Natural killer cell (primary cell): ENCODE data around the gene ABI3BP. TPM values are rescaled to one million over a fixed set of nuclear protein-coding genes. Genes with fewer than 3 reads are reported as not detected.

ENCODE experiments used
- ATAC-seq, 3 donors: fragments of 150-1000 bp in 2 of 3; fragments of 200-7000 bp in 1 of 3; cut with Tn5 transposase; 1 replicate in 1 of 3; 2 replicates in 2 of 3; pipeline ENCODE4 v1.10.0; 2021; ENCODE audit warnings: mild to moderate bottlenecking in 2 of 3, moderate library complexity in 2 of 3
- DNase-seq, 2 donors: peaks; one replicate each; pipeline versions ENCODE4 v3.0.0 to v3.0.0-alpha.2; 2013 to 2021; ENCODE audit warnings: mixed read lengths in 1 of 2
- H3K27ac ChIP-seq: one replicate; pipeline ENCODE4 v1.5.1; 2013; ENCODE audit warnings: mild to moderate bottlenecking, low read length
- H3K27me3 ChIP-seq: one replicate; pipeline ENCODE4 v1.6.1; 2013; ENCODE audit warnings: low read length; ENCODE audit not compliant: control insufficient read depth, insufficient read depth
- H3K36me3 ChIP-seq: one replicate; pipeline ENCODE4 v1.6.1; 2013; ENCODE audit warnings: low read length; ENCODE audit not compliant: control insufficient read depth, insufficient read depth
- H3K4me1 ChIP-seq: one replicate; pipeline ENCODE4 v1.6.1; 2013; ENCODE audit warnings: low read length; ENCODE audit not compliant: control insufficient read depth, insufficient read depth
- H3K4me3 ChIP-seq: one replicate; pipeline ENCODE4 v1.5.1; 2013; ENCODE audit warnings: low read length
- H3K9me3 ChIP-seq: one replicate; pipeline ENCODE4 v1.6.1; 2013; ENCODE audit warnings: low read length; ENCODE audit not compliant: control insufficient read depth, insufficient read depth
- H3K27ac Mint-ChIP-seq, 2 donors: one replicate each; pipeline ENCODE4 v1.8.0; 2022; ENCODE audit warnings: mild to moderate bottlenecking in 2 of 2, mixed read lengths in 2 of 2, moderate library complexity in 1 of 2
- H3K27me3 Mint-ChIP-seq, 2 donors: one replicate each; pipeline ENCODE4 v1.8.0; 2022; ENCODE audit warnings: low read depth in 2 of 2, mixed read lengths in 2 of 2
- H3K36me3 Mint-ChIP-seq: one replicate; pipeline ENCODE4 v1.8.0; 2022; ENCODE audit warnings: mixed read lengths
- H3K4me1 Mint-ChIP-seq, 2 donors: one replicate each; pipeline ENCODE4 v1.8.0; 2022; ENCODE audit warnings: mixed read lengths in 2 of 2
- H3K4me3 Mint-ChIP-seq: one replicate; pipeline ENCODE4 v1.8.0; 2022; ENCODE audit warnings: mild to moderate bottlenecking, moderate library complexity, mixed read lengths
- H3K9me3 Mint-ChIP-seq, 2 donors: one replicate each; pipeline ENCODE4 v1.8.0; 2022; ENCODE audit warnings: mixed read lengths in 2 of 2
- CTCF ChIP-seq: fragments of 200-600 bp; IDR thresholded peaks from one replicate; pipeline ENCODE4 v1.8.0; 2022; ENCODE audit warnings: antibody characterized with exemption
- WGBS: methylation state at CpG from one replicate; pipeline ENCODE4 v1.1.7; 2013; ENCODE audit warnings: missing lambda C conversion rate; ENCODE audit not compliant: insufficient coverage; 5-methylcytosine and 5-hydroxymethylcytosine counted together
- intact Hi-C: fragments of 100-400 bp; cut with micrococcal nuclease; formaldehyde crosslinking; loops from one replicate; pipeline ENCODE4 v1.14.2; 2022
- total RNA-seq, 4 donors: library from RNA; stranded (reverse); fragments of 120-200 nt in 1 of 4; gene quantifications; one replicate each; pipeline versions ENCODE4 v1.2.3 to v1.2.4, GENCODE V29; 2013 to 2022

Gene ABI3BP
- not detected for total RNA-seq
- total RNA-seq (2013) = 0.07 TPM

- no peaks in the 10 kb centered on the region for H3K9me3 ChIP-seq
- Mint-ChIP-seq H3K27ac (no peak within 1 kb of the TSS), H3K36me3 (no peaks in the 10 kb centered on the region), H3K27me3 (peaks cover 2 to 5% of the 10 kb centered on the region in 2 donors), H3K4me3 (no peak within 1 kb of the TSS), H3K9me3 (peaks cover 0 to 2% of the 10 kb centered on the region in 2 donors), H3K4me1 (no peaks in the 10 kb centered on the region)
- no peaks in the 10 kb centered on the region for H3K36me3 ChIP-seq
- WGBS = 29% methylated on average over 5 of the region's 5 CpGs
- H3K27me3 ChIP-seq = no peaks in the 10 kb centered on the region
- DNase-seq (no peak), ATAC-seq (no peak)
- TF ChIP-seq CTCF = no peak
- H3K27ac ChIP-seq = no peak within 1 kb of the TSS
- intact Hi-C loops = no loop called here
- no peaks in the 10 kb centered on the region for H3K4me1 ChIP-seq
- no peak within 1 kb of the TSS for H3K4me3 ChIP-seq
Measured at GRCh38 chr3:100993309-100993708, at the start of gene ABI3BP. ABI3BP (minus strand) TSS chr3:100993421; CDS start chr3:100993384, 37 bp downstream.

DNA sequence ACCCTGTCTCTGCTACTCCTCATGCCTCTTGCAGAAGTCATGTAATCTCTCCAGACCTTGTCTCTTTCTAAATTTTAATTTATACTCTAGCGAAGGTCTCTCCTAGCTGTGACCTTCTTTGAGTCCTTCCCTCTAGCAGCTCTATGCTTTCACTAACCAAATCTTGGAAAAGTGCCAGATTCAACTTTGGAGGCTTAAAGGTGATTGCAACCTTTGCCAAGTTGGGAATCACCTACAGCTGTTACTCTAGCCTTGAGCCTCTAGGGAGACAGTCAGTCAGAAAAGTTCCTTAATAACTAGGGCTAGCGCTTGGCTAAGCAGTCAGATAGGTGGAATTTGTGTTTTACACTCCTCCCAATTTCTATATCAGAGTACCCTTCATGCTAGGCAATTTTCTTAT is 46.1 kb upstream of the ABI3BP start:
- no peak overlapping the region for H3K4me3 Mint-ChIP-seq
- WGBS = 96% methylated on average over 2 of the region's 2 CpGs
- H3K27ac ChIP-seq = no peak overlapping the region
- intact Hi-C loops = no loop called here
- H3K27me3 Mint-ChIP-seq = no peaks in the 10 kb centered on the region
- H3K27me3 ChIP-seq = no peaks in the 10 kb centered on the region
- no peaks in the 10 kb centered on the region for H3K4me1 Mint-ChIP-seq
- H3K36me3 Mint-ChIP-seq = no peaks in the 10 kb centered on the region
- no peaks in the 10 kb centered on the region for H3K9me3 ChIP-seq
- H3K9me3 Mint-ChIP-seq = peaks cover 3 to 7% of the 10 kb centered on the region in 2 donors
- H3K27ac Mint-ChIP-seq = no peak overlapping the region
- H3K4me3 ChIP-seq = no peak overlapping the region
- DNase-seq (no peak), ATAC-seq (no peak)
- no peak for TF ChIP-seq CTCF
- H3K36me3 ChIP-seq = no peaks in the 10 kb centered on the region
- no peaks in the 10 kb centered on the region for H3K4me1 ChIP-seq

DNA sequence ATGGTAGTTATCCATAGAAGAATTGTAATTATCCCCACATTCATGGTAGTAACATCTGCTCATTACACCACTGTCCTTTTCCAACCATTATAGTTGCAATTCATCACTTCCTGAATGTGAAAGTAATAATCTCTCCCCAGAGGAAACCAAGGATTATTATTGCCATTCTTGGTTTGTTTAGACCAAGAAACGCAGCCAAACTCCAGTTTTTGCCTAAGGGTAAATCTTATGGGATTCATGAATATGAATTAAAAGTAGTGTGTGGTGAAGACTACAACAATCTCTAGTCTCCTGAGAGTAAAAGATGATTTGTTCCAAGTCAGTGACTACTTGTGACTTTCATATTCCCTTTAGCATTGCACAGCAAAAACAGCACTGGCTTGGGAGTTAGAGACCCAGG is 45.7 kb upstream of the ABI3BP start:
- H3K4me3 ChIP-seq = no peak overlapping the region
- H3K27me3 ChIP-seq = no peaks in the 10 kb centered on the region
- no peaks in the 10 kb centered on the region for H3K4me1 ChIP-seq
- H3K27me3 Mint-ChIP-seq = no peaks in the 10 kb centered on the region
- no peak overlapping the region for H3K27ac ChIP-seq
- H3K27ac Mint-ChIP-seq = no peak overlapping the region
- no peaks in the 10 kb centered on the region for H3K4me1 Mint-ChIP-seq
- ATAC-seq (no peak), DNase-seq (no peak)
- H3K4me3 Mint-ChIP-seq = no peak overlapping the region
- intact Hi-C loops = no loop called here
- H3K9me3 Mint-ChIP-seq = peaks cover 2 to 9% of the 10 kb centered on the region in 2 donors
- H3K36me3 Mint-ChIP-seq = no peaks in the 10 kb centered on the region
- no peaks in the 10 kb centered on the region for H3K36me3 ChIP-seq
- H3K9me3 ChIP-seq = no peaks in the 10 kb centered on the region
- TF ChIP-seq CTCF = no peak
- WGBS = 100% methylated on average over 1 of the region's 1 CpG

DNA sequence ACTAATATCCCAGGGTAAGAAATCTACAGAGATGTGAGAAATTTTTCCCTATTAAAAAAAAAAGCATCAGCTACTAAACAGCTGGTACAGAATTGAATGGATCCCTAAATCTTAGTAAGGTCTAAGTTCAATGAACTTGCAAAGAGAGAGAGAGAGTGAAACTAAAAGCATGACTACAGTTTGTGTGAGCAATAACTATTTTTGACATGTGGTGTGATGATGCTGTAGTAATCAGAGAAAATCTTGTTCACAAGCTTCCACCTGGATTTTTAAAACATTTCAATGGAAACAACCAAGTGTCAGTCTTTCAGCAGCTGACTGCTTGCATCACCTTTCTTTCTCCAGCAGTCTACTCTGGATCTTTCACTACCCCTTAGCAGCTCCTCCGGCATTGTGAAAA is 45.2 kb upstream of the ABI3BP start:
- DNase-seq = no peak

More for the DNA sequence above, 45.2 kb upstream of the ABI3BP start:
- H3K27ac Mint-ChIP-seq = no peak overlapping the region
- peaks cover 2 to 9% of the 10 kb centered on the region in 2 donors for H3K9me3 Mint-ChIP-seq
- Histone ChIP-seq H3K4me1 (no peaks in the 10 kb centered on the region), H3K9me3 (no peaks in the 10 kb centered on the region), H3K36me3 (no peaks in the 10 kb centered on the region), H3K27me3 (no peaks in the 10 kb centered on the region), H3K27ac (no peak overlapping the region), H3K4me3 (no peak overlapping the region)
- H3K4me3 Mint-ChIP-seq = no peak overlapping the region
- H3K4me1 Mint-ChIP-seq = no peaks in the 10 kb centered on the region
- intact Hi-C loops = no loop called here
- TF ChIP-seq CTCF = no peak
- WGBS = 100% methylated on average over 1 of the region's 1 CpG
- H3K36me3 Mint-ChIP-seq = no peaks in the 10 kb centered on the region
- no peaks in the 10 kb centered on the region for H3K27me3 Mint-ChIP-seq
- no peak for ATAC-seq
